ENCODE results near the gene CAPN1. TPM values are rescaled to one million over a fixed set of nuclear protein-coding genes. Genes with fewer than 3 reads are reported as not detected.

CAPN1 gene
- 43.2 and 164 TPM in 2 replicates for total RNA-seq (ENCODE audit: low replicate concordance)

- TF ChIP-seq CTCF (IDR thresholded peaks at IDR 0.05; ENCODE audit: insufficient read depth, low read length) = no peak
- DNase-seq (ENCODE audit: low read depth) = peak; percentile 91
Observed at GRCh38 chr11:65181569-65182257, at the start of gene CAPN1. CAPN1 (plus strand) TSS chr11:65181928; CDS start chr11:65182702, 774 bp downstream.

DNA sequence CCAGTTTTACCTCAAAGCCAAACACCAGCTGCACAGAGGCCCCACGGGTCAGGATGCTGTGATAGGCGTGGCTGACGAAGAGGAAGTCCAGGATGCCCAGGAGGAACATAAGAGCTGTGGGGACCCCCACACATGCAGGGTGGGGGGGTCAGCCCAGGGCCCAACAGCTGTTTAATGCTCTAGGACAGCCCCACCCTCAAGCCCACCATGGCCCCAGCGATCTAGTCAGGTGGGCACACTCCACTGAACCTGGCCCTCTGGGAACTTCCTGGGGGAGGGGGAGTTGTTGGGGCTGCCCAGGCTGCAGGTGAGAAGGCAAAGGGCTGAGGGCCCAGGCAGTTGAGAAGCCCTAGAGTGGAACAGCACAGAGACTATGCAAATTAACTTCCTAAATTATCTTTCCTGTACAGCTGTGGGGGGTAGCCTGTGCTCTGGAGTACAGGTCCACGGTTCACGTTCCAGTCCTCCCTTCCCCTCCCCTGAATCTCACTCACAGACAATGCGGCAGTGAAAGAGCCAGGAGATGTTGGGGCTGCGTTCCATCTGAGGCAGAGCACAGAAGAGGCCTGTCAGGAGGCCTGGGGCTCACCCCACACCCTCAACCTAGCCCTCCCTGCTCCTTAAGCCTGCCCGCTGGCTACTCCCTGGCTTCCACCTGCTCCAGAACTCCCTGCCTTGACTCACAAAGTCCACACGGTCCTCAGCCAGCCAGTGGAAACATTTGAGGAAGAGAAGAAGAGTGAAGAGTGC lies 49.3 kb upstream of the CAPN1 start:
- TF ChIP-seq CTCF (IDR thresholded peaks at IDR 0.05; ENCODE audit: insufficient read depth, low read length) = no peak
- no peak for DNase-seq (ENCODE audit: low read depth)
- peak overlapping the region; percentile 94 for H3K4me3 ChIP-seq (ENCODE audit: low read depth, low read length)

More at GRCh38 chr11:65181569-65182257, at the start of gene CAPN1:
- H3K4me3 ChIP-seq (ENCODE audit: low read depth, low read length) = peak within 1 kb of the TSS; percentile 93

- DNase-seq (ENCODE audit: low read depth) = no peak
- TF ChIP-seq CTCF (IDR thresholded peaks at IDR 0.05; ENCODE audit: insufficient read depth, low read length) = no peak
Observed at GRCh38 chr11:65132988-65133700, 48.6 kb upstream of the CAPN1 start.

GRCh38 chr11:65133724-65134123 lies 48.0 kb upstream of the CAPN1 start:
- H3K4me3 ChIP-seq (ENCODE audit: low read depth, low read length) = peak overlapping the region; percentile 94
- DNase-seq (ENCODE audit: low read depth) = peak; percentile 44
- TF ChIP-seq CTCF (IDR thresholded peaks at IDR 0.05; ENCODE audit: insufficient read depth, low read length) = no peak

More at GRCh38 chr11:65132988-65133700, 48.6 kb upstream of the CAPN1 start:
- H3K4me3 ChIP-seq (ENCODE audit: low read depth, low read length) = peak overlapping the region; percentile 94

DNA sequence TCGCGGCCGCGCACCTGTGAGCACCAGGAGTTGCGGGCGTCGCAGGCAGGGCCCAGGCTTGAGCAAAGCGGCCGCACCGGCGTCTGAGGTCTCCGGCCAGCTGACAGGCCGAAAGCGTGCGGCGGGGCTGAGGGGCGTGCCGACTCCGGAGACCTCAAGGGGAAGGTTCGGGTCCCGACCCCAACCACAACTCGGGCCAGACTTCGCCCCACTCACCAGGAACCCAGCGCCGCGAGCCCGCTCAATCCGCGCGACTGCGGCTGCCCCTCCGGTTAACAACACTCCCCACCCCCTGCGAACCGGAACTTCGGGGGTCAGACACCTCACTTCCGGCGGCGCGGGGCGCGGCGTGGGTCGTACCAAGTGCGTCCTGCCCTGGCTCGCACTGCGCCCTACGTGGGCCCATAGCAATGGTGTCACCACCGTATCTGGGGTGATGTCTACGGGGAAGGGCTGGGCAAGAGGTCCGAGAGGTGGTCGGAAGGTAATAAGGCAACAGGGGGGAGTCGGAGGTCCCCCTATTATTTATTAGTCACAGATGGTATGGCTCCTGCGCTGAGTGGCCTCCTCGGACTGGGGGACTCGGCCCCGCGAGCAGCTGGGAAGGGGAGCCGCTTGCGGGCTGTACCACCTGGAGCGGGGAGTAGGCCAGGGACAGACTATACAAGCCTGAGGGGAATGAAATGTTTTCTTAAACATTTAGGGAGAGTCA lies 47.3 kb upstream of the CAPN1 start, which contains the start of gene SYVN1:
TSS of gene SYVN1 (minus strand) at position 280 of the 712 bp plus-strand sequence. CDS start 918 bp downstream, outside the sequence.
- H3K4me3 ChIP-seq (ENCODE audit: low read depth, low read length) = peak within 1 kb of the TSS; percentile 94
- peak; percentile 87 for DNase-seq (ENCODE audit: low read depth)
- no peak for TF ChIP-seq CTCF (IDR thresholded peaks at IDR 0.05; ENCODE audit: insufficient read depth, low read length)

Measured in fibroblast of the aortic adventitia (primary cell).